HEK293T (cell line): ENCODE data around the gene IL15.

ENCODE experiments used
- ARNT ChIP-seq: fragments of 450-650 bp; IDR thresholded peaks from 2 replicates; pipeline ENCODE4 v1.6.1; 2017; ENCODE audit warnings: mild to moderate bottlenecking
- BHLHE40 ChIP-seq: fragments of 450-650 bp; IDR thresholded peaks from 2 replicates; pipeline ENCODE4 v1.6.1; 2016; ENCODE audit warnings: mild to moderate bottlenecking, moderate library complexity, borderline replicate concordance
- ELF4 ChIP-seq: fragments of 450-650 bp; IDR thresholded peaks from 2 replicates; pipeline ENCODE4 v1.6.1; 2017; ENCODE audit warnings: antibody characterized with exemption
- FOXA1 ChIP-seq: fragments of 450-650 bp; IDR thresholded peaks from 2 replicates; pipeline ENCODE4 v1.6.1; 2016; ENCODE audit warnings: mild to moderate bottlenecking
- FOXM1 ChIP-seq: fragments of 450-650 bp; IDR thresholded peaks from 2 replicates; pipeline ENCODE4 v1.6.1; 2017; ENCODE audit warnings: mild to moderate bottlenecking, borderline replicate concordance
- HDGF ChIP-seq: fragments of 450-650 bp; IDR thresholded peaks from 2 replicates; pipeline ENCODE4 v1.6.1; 2017; ENCODE audit warnings: antibody characterized with exemption, borderline replicate concordance
- SP1 ChIP-seq: fragments of 450-650 bp; IDR thresholded peaks from 2 replicates; pipeline ENCODE4 v1.6.1; 2017
- SUZ12 ChIP-seq: fragments of 450-650 bp; IDR thresholded peaks from 2 replicates; pipeline ENCODE4 v1.6.1; 2016; ENCODE audit warnings: mild to moderate bottlenecking
- TARDBP ChIP-seq: fragments of 450-650 bp; IDR thresholded peaks from 2 replicates; pipeline ENCODE4 v1.6.1; 2016
- ZNF384 ChIP-seq: fragments of 450-650 bp; IDR thresholded peaks from 2 replicates; pipeline ENCODE4 v1.6.1; 2016
- TF ChIP-seq, protein P1 (sequence below): fragments of 450-650 bp; IDR thresholded peaks from 2 replicates; pipeline ENCODE4 v1.6.1; 2016

DNA sequence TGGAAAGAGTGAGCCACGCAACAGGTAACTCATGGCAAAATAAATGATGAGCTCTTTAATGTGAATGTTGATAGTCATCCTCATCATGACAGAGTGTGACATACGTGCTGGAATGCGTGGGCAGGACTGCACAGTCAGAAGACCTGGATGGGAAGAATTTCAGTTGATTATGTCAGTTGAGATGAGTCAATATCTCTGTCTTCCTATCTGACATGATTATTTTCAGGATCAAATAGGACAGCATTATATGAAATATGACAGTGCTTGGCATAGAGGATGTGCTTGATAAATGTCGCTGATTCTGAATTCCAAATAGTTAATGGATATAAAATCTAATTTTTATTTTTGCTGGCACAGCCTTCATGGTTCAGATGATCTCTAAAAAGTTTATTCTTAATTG, 95.1 kb downstream of the IL15 start:
- TF ChIP-seq HDGF (no peak), ARNT (no peak), FOXM1 (no peak), SUZ12 (no peak), FOXA1 (no peak), ZNF384 (no peak), ELF4 (no peak), TARDBP (no peak), BHLHE40 (no peak), SP1 (no peak)
- TF ChIP-seq, protein P1, sequence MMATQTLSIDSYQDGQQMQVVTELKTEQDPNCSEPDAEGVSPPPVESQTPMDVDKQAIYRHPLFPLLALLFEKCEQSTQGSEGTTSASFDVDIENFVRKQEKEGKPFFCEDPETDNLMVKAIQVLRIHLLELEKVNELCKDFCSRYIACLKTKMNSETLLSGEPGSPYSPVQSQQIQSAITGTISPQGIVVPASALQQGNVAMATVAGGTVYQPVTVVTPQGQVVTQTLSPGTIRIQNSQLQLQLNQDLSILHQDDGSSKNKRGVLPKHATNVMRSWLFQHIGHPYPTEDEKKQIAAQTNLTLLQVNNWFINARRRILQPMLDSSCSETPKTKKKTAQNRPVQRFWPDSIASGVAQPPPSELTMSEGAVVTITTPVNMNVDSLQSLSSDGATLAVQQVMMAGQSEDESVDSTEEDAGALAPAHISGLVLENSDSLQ, result no peak
